Cardiac septum (tissue), 1 donor: ENCODE measurements around the gene BRAT1. TPM values are rescaled to one million over a fixed set of nuclear protein-coding genes. Genes with fewer than 3 reads are reported as not detected.
A peak's percentile ranks its signal among the peaks of the same experiment; 100 is the strongest.

Experiments used
- DNase-seq: peaks from one replicate; pipeline ENCODE4 v3.0.0-alpha.2; 2020; ENCODE audit warnings: low spot score
- intact Hi-C: fragments of 100-400 bp; cut with DNase I; formaldehyde crosslinking; loops from one replicate; pipeline ENCODE4 v1.14.0; 2022
- total RNA-seq: library from RNA; stranded (reverse); fragmentation: NEBNext Ultra II Directional; extraction: Animal tissue kit (Norgen Biotek cat#: 25700); gene quantifications from one replicate; pipeline ENCODE4 v1.2.1, GENCODE V29; 2021
- donor health status: DM: no; HTN: no; CAD: no.

Gene BRAT1
- total RNA-seq, 1 donor from 2014 or later, result 12.8 TPM

DNA sequence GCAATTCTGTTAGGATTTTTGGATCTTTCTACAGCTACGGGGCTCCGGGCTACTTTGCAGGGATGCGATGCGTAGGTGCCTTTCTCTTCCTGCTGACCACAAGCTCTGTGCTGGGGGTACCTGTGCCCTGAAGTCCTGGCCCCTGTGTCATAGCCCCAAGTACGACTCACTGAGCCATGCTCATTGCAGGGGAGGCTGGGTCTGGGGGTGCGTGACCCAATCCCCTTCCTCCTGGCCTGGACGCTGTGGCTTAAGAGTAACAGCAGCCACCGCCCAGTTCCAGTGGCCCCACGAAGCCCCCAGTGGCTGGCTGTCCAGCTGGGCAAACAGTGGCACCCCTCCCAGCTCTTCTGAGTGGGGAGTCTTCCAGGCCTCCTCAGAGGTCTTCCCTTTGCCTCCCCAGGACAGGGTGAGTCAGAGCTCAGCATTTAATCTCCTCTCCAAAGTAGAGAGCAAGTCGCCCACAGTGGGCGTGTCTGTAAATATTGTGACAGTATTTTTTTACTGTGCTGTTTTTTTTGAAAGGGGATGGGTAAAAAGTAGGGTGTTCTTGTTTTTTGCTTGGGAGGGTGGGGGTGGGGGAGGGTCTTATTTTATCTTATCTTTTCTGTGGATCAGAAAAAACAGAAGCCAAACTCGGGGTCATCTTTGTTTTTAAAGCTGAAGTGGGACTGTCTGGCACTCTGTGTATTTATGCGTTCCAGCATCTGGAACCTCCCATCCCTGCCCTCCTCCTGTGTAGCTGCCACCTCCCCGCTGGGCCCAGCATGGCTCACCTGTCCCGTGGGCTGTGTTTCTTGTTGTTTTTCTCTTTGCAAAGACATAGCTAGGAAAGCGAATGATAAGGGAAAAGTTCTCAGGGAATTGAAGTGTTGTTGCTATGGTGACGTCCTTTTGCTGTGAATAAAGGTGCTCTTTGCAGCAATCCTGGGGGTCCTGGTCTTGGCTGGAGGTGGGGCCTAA is 27.5 kb downstream of the BRAT1 start:
- DNase-seq, result no peak
- intact Hi-C loops, result no loop called here

DNA sequence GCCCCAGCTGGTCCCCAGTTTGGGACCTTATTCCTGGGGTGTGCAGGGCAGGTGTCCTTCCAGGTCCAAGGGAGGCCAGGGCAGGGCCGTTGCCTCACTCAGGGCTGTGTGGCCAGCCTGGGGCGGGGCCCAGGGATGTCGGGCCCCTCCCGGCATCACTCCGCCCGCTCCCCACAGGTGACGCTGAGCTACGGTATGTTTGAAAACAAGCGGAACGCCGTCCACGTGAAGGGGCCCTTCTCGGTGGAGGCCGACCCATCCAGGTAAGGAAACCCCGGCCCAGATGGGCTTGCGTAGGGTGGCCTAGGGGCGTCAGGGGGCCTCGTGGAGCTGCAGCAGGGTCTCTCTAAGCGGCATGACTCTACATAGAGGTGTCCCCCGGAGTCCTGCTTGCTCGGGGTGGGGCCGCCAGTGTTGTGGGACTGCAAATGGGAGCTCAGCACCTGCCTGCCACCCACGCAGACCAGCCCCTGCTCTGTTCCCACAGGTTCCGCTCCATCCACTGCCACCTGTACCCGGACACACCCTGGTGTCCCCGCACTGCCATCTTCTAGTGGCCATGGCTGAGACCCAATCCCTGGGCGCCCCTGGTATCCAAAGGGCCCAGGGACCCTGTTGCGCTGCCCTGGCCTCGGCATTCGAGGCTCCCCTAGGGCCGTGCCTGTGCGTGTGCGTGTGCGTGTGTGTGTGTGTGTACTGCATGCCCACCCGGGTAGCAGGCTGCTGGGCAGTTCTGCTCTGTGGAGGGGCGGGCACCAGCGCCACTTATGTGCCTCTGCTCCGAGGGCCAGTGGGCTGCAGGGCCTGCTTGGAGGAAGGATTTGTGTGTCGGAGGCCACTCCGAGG is 28.4 kb downstream of the BRAT1 start:
- intact Hi-C loops, result no loop called here

DNA sequence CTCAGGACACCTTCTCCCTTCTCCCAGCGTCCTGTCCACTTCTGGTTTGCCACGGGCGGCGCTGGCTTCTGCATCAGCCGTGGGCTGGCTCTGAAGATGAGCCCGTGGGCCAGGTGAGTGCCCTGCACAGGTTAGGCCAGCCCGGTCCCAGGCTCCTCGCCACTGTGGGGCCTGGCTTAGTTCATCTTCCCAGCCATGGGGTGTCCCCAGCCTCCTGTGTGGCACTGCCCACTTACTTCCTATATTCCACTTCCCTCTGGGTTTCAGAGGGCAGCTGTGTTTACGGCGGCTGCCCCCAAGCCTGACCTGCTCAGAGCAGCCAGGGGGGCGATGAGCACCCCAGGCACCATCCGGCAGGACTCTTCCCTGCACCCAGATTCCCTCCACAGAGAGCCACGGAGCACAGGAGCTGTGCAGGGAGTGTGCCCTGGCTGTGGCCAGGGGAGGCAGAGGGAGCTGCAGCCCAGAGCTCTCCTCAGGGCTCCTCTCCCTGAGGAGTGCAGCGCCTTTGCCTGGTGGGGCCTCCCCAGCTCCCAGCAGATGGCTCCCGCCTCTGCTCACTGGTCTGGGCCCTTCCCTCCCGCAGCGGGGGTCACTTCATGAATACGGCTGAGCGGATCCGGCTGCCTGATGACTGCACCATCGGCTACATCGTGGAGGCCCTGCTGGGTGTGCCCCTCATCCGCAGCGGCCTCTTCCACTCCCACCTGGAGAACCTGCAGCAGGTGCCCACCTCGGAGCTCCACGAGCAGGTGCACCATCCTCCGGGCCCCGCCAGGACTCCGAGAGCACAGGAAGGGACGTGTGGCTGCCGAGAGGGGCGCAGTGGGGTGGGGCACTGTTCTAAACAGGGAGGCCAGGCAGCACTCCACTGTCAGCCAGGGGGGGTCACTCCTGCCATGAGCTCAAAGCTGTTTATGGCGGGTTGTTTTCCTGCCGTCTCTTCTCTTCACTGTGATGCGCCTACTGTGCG is 29.4 kb downstream of the BRAT1 start:
- DNase-seq, result no peak

More for the DNA sequence above, 28.4 kb downstream of the BRAT1 start:
- DNase-seq, result no peak

DNA sequence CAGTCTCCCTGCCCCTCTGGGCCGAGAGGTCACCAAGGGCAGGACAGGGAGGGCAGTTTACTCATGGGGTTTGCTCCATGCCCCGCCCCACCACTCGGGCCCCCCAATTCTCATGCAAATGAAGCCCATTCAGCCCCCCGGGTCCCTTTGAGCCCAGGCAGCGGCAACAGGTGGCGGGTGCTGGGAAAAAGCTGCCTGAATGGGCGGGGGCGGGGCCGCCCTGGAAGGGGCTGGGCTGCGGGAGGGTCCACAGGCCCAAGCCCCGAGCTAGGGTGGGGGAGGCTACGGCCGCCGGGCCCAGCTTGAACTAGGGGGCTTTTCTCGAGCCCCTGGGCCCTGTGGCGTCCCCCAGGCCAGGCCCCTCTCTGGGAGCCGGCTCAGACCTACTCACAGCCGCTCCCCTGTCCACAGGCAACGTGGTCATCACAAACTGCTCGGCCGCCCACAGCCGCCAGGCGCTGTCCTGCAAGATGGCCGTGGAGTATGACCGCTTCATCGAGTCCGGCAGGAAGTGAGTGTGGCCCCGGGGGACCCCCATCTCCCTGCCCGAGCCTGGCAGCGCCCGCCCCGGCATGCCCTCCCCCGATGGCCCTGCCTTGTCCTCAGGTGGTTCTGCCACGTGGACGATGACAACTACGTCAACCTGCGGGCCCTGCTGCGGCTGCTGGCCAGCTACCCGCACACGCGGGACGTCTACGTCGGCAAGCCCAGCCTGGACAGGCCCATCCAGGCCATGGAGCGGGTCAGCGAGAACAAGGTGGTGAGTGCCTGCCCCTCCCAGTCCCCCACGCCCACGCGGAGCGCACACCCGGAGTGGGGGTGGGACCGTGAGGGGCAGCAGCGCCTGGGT is 30.3 kb downstream of the BRAT1 start:
- DNase-seq, result no peak
- intact Hi-C loops, result no loop called here

More for the DNA sequence above, 29.4 kb downstream of the BRAT1 start:
- intact Hi-C loops, result no loop called here

DNA sequence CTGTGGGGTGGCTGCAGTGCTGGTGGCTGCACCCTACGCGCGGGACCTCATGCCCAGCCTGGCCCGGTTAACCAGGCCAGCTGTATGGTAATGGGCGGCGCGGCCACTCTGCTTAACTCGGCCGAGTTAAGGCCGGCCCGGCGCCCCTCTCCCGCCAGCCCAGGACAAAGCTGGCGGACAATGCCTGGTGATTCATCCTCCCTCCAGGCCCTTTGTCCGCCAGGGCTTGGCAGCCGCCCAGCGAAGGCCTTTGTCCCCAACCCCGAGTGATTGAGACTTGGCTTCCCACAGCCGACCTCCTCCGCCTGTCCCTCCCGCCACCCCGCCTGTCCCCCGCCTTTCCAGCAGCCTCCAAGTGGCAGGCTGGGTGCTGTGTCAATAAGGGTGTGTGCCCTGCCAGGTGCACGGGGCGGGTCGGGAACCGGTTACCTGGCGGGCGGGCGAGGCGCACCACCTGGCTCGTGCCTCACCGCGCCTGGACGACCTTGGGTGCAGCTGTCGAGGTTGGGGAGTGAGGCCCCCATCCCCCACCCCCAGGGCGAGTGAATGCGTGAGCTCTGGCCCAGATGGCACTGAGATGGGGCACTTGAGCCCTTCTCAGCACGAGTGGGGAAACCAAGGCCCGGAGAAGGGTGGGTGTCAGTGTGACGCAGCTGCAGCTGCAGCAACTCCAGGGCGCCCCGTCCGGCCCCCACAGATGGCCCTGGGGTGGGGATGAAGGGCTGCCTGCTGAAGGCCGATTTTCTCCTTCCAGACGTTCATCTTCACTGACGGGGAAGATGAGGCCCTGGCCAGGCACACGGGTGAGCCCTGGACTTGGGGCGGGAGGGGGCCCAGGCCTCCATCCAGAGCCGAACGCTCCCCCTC is 31.1 kb downstream of the BRAT1 start:
- intact Hi-C loops, result no loop called here
- DNase-seq, result peak; percentile 92

DNA sequence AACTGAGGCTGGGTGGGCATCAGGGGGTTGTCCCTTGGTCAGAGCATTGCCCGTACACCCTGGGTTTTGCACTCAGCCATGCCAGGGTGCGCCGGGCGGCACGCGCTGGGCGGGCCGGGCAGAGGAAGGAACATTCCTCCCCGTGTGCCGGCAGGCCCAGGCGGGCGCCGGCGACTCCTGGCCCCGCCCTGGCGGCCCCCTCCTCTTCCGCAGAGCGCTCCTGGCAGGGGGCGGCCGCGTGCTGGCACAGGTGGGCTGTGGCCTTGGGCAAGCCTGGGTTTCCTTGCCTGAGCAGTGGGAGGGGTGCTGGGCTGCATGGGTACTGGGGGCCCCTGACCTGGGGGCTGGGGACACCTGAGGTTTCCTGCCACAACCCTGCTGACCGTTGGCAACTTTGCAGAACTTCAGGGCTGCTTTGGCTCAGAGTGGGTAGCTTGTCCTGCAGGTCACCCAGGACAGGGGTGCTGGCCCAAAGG is 31.8 kb downstream of the BRAT1 start:
- DNase-seq, result no peak
- intact Hi-C loops, result no loop called here

DNA sequence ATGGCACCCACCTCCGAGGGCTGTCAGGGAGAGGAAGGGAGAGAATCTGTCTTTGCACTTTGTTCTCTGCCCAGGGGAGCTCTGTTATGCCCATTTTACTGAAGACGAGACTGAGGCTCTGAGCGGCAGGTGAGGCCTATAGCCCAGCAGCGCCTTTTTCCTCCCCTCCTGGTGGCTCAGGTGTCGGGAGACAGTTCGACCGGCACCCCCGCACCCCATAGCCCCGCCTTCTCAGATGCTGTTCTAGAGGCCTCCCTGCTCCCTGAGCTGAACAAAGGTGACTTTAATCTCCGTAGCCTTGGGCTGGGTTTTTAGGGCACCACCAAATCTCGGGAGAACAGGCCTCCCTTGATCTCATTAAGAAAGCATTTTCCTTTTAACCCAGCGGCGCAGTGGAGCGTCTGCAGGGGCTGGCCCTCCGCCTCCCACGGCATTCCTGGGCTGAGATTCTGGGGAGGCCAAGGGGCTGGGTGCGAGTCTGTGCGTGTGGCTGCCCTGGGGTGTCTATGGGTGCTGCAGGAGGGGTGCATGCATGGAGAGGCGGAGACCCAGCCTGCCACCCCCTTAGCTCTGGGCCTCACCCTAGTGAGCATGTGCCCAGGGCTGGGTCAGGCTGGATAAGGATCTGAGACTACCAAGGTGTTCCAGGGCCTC is 32.4 kb downstream of the BRAT1 start:
- intact Hi-C loops, result no loop called here
- no peak for DNase-seq

DNA sequence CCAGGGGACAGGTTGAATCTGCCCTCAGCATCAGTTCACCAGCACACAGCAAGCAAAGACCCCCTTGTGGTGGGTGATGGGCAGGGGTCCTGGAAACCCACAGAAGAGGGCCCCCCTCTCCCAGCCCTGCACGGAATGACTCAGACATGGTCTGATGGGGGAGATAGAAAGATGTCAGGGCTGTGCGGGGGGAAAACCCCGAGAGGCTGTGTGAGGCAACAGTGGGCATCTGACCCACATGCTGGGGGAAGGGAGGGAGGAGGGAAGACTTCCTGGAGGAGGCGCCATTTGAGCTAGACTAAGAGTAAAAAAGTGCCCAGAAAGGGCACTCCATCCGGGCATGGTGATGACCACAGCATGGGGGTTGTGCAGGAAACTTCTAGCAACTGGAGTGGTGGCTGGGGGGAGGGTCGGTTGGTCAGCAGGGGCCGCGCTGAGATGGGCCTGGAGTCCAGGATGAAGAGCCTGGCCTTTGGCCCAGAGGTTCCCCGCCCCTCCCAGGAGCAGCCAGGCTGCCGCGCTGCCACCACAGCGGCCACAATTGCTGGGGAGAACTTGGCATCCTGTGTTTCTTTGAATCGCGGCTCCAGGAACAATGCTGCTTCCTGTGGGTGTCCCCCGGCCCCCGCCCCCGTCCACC is 33.3 kb downstream of the BRAT1 start:
- intact Hi-C loops, result no loop called here
- no peak for DNase-seq

DNA sequence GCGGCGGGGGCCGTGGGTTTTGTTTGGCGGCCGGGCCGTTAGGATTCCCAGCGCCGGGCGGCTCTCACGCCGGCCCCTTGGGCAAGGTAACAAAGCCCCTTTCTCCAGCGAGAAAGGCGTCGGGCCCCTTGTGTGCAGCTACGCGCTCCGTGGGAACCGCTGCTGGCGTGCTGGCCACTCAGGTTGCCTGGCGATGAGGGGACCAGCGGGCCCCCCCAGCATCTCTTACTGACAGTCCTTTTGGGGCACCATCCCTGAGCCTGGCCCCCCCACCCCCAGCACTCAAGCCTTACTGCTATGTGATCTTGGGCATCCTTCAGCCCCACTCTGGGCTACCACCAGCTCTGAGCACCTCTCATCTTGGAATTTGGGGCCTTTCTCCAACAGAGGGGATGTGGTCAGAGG is 34.0 kb downstream of the BRAT1 start:
- DNase-seq, result no peak
- intact Hi-C loops, result no loop called here

DNA sequence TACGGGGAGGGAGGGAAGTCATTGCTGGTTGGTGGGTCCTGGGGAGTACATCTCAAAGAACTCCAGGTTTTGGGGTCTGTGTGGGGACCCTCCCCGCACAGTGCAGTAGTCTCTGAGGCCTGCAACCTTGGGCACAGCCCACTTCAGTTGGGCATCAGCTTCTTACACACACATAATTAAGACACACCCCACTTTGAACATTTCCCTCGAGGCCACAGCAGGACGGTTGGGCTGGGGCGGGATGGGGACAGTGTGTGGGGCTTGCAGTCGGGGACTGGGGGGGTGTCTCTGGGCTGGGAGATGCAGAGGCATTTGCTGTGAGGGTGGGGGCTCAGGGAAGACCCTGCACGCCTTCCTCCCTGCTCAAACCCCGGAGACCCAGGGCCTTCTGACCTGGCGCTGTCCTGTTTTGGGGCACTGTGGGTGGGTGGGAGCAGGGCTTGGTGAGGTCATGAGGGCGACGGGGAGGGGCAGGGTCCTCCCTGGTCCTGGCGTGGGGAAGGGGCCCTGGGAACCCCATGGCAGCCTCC is 34.5 kb downstream of the BRAT1 start:
- intact Hi-C loops, result no loop called here
- no peak for DNase-seq

DNA sequence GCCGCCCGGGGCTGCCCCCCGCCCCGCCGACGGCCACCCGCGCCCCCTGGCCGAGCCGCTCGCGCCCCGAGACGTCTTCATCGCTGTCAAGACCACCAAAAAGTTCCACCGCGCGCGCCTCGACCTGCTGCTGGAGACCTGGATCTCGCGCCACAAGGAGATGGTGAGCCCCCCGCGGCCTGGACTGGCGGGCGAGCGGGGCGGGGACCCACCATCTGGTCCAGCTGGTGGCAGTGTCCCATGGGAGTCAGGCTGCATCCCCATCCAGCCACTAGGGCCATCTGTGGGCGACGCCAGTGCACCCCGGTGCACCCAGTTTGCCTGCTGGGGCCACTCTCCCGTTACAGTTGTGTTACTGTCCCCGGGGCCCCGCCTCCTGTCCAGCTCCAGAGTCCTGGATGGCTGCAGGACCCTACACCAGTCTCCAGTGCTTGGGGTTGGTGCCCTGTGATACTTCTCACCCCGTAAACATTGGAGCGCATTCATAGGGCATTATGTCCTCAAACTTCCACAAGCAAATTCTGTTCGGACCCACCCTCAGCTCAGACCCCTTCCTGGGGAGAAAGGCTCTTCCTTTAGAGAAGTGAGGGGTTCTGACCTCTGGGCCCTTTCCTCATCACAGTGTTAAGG is 35.1 kb downstream of the BRAT1 start:
- no peak for DNase-seq
- intact Hi-C loops, result no loop called here

DNA sequence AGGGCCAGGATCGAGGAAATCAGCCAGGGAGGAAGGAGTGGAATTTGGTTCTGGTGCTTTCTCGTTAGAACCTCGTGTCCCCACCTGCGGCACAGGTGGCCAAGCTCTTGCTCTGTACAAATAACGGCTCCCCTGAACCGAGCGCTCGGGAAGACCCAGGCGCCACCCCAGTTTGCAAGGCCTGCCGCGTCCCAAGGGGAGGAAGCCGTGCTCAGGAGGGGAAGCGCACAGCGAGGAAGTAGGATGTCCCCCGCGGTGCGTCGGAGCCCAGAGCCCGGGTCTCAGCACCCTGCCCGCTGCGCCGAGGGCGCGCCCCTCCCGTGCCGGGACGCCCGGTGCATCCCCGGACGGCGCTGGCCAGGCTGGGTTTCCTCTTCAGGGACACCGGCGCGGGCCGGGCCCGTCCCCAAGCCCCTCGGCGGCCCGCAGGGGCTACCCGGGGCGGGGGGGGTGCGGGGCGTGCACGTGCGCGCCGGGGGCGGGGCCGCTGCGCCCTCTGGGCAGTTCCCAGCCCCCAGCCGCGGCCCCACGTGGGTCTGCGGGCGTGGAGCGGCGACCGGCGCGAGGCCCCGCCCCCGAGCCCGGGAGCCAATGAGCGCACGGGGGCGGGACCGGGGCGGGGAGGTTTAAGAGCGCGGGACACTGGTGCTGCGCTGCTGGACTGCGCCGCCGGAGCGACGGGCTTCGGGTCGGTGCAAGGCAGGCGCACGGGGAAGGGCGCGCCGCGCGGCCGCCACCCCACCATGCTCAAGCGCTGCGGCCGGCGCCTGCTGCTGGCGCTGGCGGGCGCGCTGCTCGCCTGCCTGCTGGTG is 36.0 kb downstream of the BRAT1 start, which contains the start of gene LFNG:
Gene LFNG (plus strand): TSS at position 656 of the 812 bp plus-strand sequence. CDS start 88 bp downstream, at position 744.
- intact Hi-C loops, result no loop called here
- DNase-seq, result peak; percentile 93

DNA sequence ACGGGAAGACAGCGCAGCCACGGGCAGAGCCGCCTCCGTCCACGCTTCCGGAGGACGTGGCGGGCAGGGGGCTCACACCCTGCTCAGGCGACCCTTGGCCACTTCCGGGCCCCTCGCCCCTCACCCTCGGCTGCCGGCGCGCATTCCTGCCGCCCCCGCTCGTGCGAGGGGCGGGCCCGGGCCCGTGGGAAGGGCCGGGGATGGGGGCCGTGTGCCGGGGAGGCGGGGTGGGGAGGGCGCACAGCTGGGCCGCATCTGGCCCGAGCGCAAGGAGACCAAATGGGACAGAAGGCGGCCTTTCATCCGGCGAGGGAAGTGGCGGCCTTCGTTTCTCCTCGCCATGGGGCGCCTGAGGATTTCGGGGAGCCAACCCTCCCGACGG is 36.6 kb downstream of the BRAT1 start:
- DNase-seq, result no peak
- intact Hi-C loops, result no loop called here

DNA sequence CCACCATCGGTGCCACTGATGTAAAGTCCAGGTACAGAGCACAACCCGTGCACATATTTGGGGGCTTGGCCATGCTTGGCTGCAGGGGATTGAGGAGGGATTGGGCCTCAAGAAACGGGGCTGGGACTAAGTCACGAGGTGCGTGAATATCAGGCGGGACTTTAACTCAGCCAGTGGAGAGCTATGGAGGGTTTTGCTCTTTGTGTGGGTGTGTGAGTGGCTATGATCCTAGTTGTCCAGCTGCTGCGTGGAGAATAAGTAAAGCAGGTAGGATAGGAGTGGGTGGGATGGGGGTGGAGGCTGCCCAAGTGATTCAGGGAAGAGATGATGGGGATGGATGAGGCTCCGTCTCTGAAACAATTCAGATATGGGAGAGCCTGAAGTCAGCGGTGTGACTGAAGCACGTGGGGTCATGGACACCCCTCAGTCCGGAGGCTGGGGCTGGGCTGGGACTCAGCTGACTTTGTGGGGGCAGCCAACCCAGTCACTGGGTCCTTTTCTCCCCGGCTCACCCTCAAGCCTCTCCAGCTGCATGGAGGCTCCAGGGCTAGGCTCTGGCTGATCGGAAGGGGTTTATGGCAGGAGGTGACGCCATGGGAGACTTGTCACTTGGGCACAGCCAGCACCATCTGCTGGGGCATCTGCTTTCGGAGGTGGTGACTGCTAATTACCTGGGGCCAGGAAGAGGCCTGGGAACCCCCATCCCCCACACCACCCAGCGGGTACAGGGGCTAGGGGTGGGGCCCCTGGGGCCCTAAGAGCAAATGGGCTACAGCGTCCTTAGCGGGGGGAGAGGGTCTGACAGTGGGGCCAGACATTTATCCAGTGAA is 37.4 kb downstream of the BRAT1 start:
- intact Hi-C loops, result no loop called here
- DNase-seq, result no peak
